Measurements from ENCODE around the gene XXYLT1. TPM values are rescaled to one million over a fixed set of nuclear protein-coding genes. Genes with fewer than 3 reads are reported as not detected.
A peak's percentile ranks its signal among the peaks of the same experiment; 100 is the strongest.

Gene XXYLT1
- total RNA-seq, 1 donor from 2014 or later, result 10.5 TPM

- no peak for DNase-seq (ENCODE audit: low read depth)
Observed at GRCh38 chr3:195184716-195185421, 86.1 kb downstream of the XXYLT1 start.

DNA sequence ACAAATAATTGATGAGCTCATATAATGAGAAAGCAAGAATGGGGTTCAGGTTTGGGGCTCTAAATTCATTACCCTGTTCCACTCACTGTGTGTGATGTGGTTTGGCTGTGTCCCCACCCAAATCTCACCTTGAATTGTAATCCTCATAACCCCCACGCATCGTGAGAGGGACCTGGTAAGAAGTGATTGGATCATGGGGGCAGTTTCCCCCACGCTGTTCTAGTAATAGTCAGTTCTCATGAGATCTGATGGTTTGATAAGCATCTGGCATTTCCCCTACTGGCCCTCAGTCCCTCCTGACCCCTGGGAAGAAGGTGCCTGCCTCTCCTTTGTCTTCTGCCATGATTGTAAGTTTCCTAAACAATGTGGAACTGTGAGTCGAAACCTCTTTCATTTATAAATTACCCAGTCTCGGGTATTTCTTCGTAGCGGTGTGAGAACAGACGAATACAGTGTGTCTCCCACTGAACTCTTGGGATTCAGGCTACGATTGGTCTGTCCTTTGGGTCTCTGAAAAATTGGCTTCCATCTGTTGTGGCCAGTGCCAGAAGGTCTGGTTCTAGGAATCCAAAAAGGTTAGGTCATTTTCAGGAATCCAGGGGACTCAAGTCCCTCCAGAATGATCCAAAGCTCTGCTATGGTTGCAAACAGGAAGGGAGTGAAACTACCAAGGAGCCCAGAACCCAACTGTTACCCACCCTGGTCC lies 87.7 kb downstream of the XXYLT1 start:
- H3K27me3 ChIP-seq (ENCODE audit: control insufficient read depth, insufficient read depth, low read length), result no peaks in the 10 kb centered on the region
- FAIRE-seq (no peak), DNase-seq (ENCODE audit: low read depth) (no peak)
- H3K36me3 ChIP-seq (ENCODE audit: control insufficient read depth, insufficient read depth, low read length), result no peaks in the 10 kb centered on the region
- no peak overlapping the region for H3K4me3 ChIP-seq (ENCODE audit: low read depth, low read length)
- TF ChIP-seq, protein P1, sequence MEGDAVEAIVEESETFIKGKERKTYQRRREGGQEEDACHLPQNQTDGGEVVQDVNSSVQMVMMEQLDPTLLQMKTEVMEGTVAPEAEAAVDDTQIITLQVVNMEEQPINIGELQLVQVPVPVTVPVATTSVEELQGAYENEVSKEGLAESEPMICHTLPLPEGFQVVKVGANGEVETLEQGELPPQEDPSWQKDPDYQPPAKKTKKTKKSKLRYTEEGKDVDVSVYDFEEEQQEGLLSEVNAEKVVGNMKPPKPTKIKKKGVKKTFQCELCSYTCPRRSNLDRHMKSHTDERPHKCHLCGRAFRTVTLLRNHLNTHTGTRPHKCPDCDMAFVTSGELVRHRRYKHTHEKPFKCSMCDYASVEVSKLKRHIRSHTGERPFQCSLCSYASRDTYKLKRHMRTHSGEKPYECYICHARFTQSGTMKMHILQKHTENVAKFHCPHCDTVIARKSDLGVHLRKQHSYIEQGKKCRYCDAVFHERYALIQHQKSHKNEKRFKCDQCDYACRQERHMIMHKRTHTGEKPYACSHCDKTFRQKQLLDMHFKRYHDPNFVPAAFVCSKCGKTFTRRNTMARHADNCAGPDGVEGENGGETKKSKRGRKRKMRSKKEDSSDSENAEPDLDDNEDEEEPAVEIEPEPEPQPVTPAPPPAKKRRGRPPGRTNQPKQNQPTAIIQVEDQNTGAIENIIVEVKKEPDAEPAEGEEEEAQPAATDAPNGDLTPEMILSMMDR (IDR thresholded peaks at IDR 0.05; ENCODE audit: insufficient read depth, low read length, severe bottlenecking), result no peak

More at GRCh38 chr3:195184716-195185421, 86.1 kb downstream of the XXYLT1 start:
- no peaks in the 10 kb centered on the region for H3K27me3 ChIP-seq (ENCODE audit: control insufficient read depth, insufficient read depth, low read length)
- no peaks in the 10 kb centered on the region for H3K36me3 ChIP-seq (ENCODE audit: control insufficient read depth, insufficient read depth, low read length)
- H3K4me3 ChIP-seq (ENCODE audit: low read depth, low read length), result no peak overlapping the region
- TF ChIP-seq, protein P1 (IDR thresholded peaks at IDR 0.05; ENCODE audit: insufficient read depth, low read length, severe bottlenecking), result no peak
- no peak for FAIRE-seq

DNA sequence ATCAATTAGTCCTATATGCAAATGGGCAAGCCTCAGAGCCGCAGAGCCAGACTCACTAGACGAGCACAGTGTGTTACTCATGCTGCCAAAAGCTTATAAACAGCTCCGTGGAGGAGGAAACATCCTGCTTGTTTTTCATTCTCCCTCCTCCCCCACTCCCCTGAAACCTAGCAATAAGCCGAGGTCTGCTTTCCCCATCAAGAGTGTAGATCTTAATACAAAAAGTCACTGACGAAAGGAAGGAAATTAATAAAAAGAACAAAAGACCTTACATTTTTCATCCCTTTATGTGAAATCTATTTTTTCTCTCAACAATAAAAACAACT lies 88.5 kb downstream of the XXYLT1 start:
- no peaks in the 10 kb centered on the region for H3K36me3 ChIP-seq (ENCODE audit: control insufficient read depth, insufficient read depth, low read length)
- TF ChIP-seq, protein P1 (IDR thresholded peaks at IDR 0.05; ENCODE audit: insufficient read depth, low read length, severe bottlenecking), result no peak
- DNase-seq (ENCODE audit: low read depth) (peak; percentile 46), FAIRE-seq (no peak)
- no peak overlapping the region for H3K4me3 ChIP-seq (ENCODE audit: low read depth, low read length)
- H3K27me3 ChIP-seq (ENCODE audit: control insufficient read depth, insufficient read depth, low read length), result no peaks in the 10 kb centered on the region

DNA sequence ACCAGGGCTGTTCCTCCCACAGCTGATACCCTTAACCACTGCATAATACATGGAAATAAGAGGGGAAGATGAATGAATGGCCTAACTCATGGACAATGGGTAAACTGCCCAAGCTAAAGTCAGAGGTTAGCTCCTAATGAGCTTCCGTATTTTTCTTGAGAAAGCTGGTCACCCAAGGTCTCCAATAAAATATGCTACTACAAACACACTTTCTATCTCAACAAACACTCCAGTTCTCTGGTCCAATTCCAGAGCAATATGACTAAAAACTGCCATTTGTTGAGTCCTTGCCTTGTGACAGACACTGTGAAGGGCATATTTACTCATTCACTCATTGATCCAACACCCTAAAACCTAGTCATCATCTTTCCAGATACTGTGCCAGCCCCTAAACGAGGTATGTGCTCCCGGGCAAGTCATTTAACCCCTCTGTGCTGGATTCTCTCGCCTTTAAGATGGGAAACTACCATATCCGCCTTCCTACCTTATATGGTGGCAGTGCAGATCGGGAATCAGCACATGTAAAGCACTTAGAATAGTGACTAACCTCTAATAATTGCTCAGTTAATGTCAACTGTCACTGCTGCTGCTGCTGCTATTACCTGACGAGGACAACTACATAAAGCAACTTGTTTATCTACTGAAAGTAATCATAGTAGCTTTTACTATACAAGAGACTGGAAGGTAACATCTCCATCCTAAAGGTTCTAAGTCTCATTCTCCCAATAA lies 89.1 kb downstream of the XXYLT1 start:
- no peaks in the 10 kb centered on the region for H3K27me3 ChIP-seq (ENCODE audit: control insufficient read depth, insufficient read depth, low read length)
- H3K4me3 ChIP-seq (ENCODE audit: low read depth, low read length), result no peak overlapping the region
- FAIRE-seq (no peak), DNase-seq (ENCODE audit: low read depth) (no peak)
- no peaks in the 10 kb centered on the region for H3K36me3 ChIP-seq (ENCODE audit: control insufficient read depth, insufficient read depth, low read length)
- TF ChIP-seq, protein P1 (IDR thresholded peaks at IDR 0.05; ENCODE audit: insufficient read depth, low read length, severe bottlenecking), result no peak

DNA sequence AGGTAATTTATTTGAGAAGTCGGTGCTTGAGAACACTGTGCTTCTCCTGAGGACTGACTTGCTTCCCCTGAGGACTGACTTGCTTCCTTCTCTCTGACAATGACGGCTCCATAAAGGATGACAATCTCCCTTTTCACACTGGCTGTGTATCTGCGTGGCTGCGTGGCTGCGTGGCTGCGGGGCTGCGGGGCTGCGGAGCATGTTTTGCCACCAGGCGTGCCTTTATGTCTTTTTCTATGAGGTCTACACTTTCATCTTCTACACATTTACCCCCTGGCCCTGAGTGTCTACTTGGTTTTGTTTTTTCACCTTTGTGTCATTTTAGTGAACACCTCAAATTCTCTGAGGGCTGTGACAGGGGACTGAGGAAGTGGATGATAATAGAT lies 89.9 kb downstream of the XXYLT1 start:
- H3K36me3 ChIP-seq (ENCODE audit: control insufficient read depth, insufficient read depth, low read length), result no peaks in the 10 kb centered on the region
- H3K27me3 ChIP-seq (ENCODE audit: control insufficient read depth, insufficient read depth, low read length), result no peaks in the 10 kb centered on the region
- no peak overlapping the region for H3K4me3 ChIP-seq (ENCODE audit: low read depth, low read length)
- DNase-seq (ENCODE audit: low read depth) (no peak), FAIRE-seq (no peak)
- TF ChIP-seq, protein P1 (IDR thresholded peaks at IDR 0.05; ENCODE audit: insufficient read depth, low read length, severe bottlenecking), result no peak
